HG02759 (cell line): Measurements from ENCODE around the gene SEMA3G.

Experiments used
- ATAC-seq: cut with Tn5 transposase; IDR thresholded peaks from one replicate; pipeline ENCODE4 v1.9.1; 2021; ENCODE audit warnings: mild to moderate bottlenecking, moderate library complexity; ENCODE audit not compliant: unreplicated experiment

SEMA3G gene

GRCh38 chr3:52479877-52480575 is 35.1 kb upstream of the SEMA3G start:
- no peak for ATAC-seq

GRCh38 chr3:52479037-52479876 is 34.4 kb upstream of the SEMA3G start:
- no peak for ATAC-seq

DNA sequence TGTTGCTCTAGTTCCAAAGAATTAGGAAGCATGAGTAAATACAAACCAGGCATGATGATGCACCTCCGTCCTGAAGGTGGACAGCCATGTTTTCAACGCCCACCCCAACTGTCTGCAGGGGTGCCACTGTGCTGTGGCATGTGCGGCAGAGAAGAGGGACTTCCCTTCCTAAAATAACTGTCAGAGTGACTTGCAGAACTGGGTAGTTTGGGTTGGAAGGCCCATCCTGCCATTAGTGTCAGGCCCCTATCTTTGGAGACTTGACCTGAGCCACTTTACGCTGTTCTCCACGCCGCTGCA is 32.8 kb upstream of the SEMA3G start:
- ATAC-seq = no peak

- ATAC-seq = no peak
Measured at GRCh38 chr3:52477076-52477795, 32.3 kb upstream of the SEMA3G start.

- no peak for ATAC-seq
Measured at GRCh38 chr3:52473026-52473425, 28.1 kb upstream of the SEMA3G start.

- ATAC-seq = no peak
Measured at GRCh38 chr3:52472239-52473000, 27.5 kb upstream of the SEMA3G start.

GRCh38 chr3:52471371-52472238 is 26.7 kb upstream of the SEMA3G start:
- no peak for ATAC-seq

- ATAC-seq = no peak
Measured at GRCh38 chr3:52470920-52471319, 26.0 kb upstream of the SEMA3G start.

- no peak for ATAC-seq
Measured at GRCh38 chr3:52469001-52469400, 24.1 kb upstream of the SEMA3G start.

DNA sequence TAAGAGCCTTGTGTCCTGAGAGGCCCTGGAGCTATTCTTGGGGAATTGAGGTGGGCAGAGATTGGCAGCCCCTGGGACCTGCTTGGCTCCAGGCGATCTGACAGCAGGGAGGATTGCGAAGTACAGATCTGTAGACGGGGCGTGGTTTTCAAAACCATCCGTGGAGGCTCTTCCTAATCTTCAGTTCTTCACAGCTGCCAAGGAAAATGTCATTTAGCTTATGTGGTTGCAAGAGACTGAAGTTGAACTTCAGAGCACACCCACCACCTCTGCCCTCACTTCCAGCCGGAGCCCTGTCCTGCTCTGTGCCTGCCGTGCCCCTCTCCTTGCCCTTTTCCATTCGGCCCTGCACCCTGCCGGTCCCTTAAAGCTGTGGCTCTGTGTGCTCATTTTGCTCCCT is 23.4 kb upstream of the SEMA3G start:
- no peak for ATAC-seq

- ATAC-seq = no peak
Measured at GRCh38 chr3:52463416-52463815, 18.5 kb upstream of the SEMA3G start.

GRCh38 chr3:52461874-52462273 is 17.0 kb upstream of the SEMA3G start:
- ATAC-seq = no peak

DNA sequence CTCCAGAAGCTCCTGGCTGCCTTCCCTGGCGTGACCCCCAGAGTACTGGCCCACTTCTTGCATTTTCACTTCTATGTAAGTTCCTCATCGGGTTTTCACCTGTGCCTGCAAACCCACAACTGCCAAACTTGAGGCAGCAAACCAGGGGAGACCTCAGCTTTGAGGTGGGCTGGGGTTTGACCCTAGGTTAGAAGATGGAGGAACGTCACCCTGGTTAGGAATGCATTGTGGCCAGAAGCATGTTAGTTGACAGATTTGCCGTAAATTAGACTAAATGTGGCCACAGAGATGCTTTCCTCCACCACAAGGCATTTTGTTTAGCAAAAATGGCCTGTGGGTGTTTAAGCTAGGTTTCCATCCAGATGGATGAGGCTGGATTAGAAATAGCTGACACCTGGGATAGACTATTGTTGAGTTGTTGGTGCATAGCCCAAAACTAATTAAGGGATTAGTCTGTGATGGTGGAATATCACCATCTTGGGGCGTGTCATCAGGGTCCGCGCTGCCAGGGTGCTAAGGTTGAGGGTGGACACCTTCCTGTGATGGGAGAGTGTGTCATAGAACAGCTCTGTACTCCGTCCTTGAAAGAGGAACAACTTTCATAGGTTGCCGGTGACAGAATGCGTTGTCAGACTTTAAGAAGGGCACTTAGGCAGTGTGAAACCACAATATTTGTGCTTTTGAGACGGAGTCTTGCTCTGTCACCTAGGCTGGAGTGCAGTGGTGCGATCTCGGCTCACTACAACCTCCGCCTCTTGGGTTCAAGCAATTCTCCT is 14.1 kb upstream of the SEMA3G start:
- ATAC-seq = no peak

DNA sequence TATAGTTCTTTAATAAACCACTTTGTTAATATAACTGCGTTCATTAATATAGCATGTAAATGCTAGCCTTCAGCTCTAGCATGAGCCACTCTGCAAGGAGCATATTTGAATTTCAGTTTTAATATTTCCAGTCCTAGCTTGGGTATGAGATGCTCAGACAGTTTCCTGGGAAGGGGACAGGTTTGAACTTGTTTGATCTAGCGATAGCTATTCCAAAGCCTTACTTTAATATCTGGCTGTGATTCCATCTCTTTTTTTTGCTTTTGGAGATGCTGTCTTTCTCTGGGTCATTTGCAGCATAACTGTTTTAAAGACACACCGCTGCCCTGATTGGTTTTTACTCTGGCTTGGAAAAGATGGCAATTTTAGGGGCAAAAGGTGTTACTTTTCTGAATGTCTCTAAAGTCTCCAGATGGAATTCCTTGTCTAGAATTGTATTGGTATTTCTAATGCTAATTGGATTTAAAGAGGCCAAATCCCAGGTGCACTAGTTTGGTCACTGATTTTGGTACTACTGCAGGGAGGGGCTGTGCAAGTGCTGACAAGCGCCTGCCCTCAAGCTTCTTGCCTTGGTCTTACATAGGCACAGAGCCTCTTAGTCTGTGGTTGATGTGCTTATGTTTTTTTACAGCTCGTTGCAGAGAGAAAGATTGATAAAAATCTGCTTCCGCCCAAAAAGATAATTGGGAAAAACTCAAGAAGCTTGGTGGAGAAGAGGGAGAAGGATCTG is 13.3 kb upstream of the SEMA3G start:
- ATAC-seq = no peak

GRCh38 chr3:52456800-52457183 is 11.9 kb upstream of the SEMA3G start:
- no peak for ATAC-seq

GRCh38 chr3:52456169-52456799 is 11.4 kb upstream of the SEMA3G start:
- no peak for ATAC-seq

GRCh38 chr3:52455283-52456168 is 10.6 kb upstream of the SEMA3G start, which contains the start of gene NISCH:
Gene NISCH, plus strand, starts transcription at chr3:52455604. Its CDS starts 38 bp downstream, at chr3:52455642.
- peak; percentile 87 for ATAC-seq
